HepG2 (cell line): ENCODE data around the gene MLX. TPM values are rescaled to one million over a fixed set of nuclear protein-coding genes. Genes with fewer than 3 reads are reported as not detected.

Source experiments
- ATAC-seq: fragments of 200-7000 bp; cut with Tn5 transposase; 3 replicates; pipeline ENCODE4 v1.9.1; 2020; ENCODE audit warnings: mild to moderate bottlenecking, moderate library complexity
- BruUV-seq: library from RNA; stranded (reverse); fragments of 400-500 nt; replicated peaks from 2 replicates; lab custom pipeline; 2021; lab: Mats Ljungman, UMichigan
- CTCF ChIA-PET: fragments of 300-600 bp; formaldehyde crosslinking; extraction: SDS; loops from one replicate; lab custom pipeline; 2021; ENCODE audit warnings: low total read pairs, inconsistent platforms, low intra/inter-chr PET ratio; lab: Yijun Ruan, JAX
- POLR2A ChIA-PET: fragments of 350-600 bp; sonication (Branson Sonifier 250); formaldehyde crosslinking; loops from one replicate; lab custom pipeline; 2020; ENCODE audit warnings: antibody characterized with exemption, inconsistent platforms; lab: Yijun Ruan, JAX
- DNase-seq: peaks from one replicate; pipeline ENCODE4 v3.0.0-alpha.2; 2015; ENCODE audit warnings: low spot score
- FAIRE-seq: peaks from 3 replicates; lab custom pipeline; 2011; peaks lifted over from hg19 to GRCh38; lab: Jason Lieb, UNC
- H2AFZ ChIP-seq: one replicate; pipeline ENCODE4 v1.6.1; 2011; ENCODE audit warnings: low read length, inconsistent platforms
- H3K27ac ChIP-seq: fragments of 300-600 bp; 3 replicates; pipeline ENCODE4 v1.8.0; 2011; ENCODE audit warnings: mixed run types, mild to moderate bottlenecking, mixed read lengths, low read length, inconsistent platforms; ENCODE audit not compliant: insufficient read depth; ENCODE audit errors: extremely low read length
- H3K27me3 ChIP-seq, 2 experiments: fragments of 200-600 bp in 1 of 2; 2 replicates in 1 of 2; 3 replicates in 1 of 2; pipeline versions ENCODE4 v1.6.0 to v1.8.0; 2011; ENCODE audit warnings: low read length in 2 of 2, mild to moderate bottlenecking in 2 of 2, moderate library complexity in 2 of 2, inconsistent platforms in 1 of 2; ENCODE audit not compliant: insufficient read depth in 2 of 2, control insufficient read depth in 1 of 2
- H3K36me3 ChIP-seq, 2 experiments: fragments of 200-600 bp in 1 of 2; replicated peaks in 1 of 2; 2 replicates in 1 of 2; 3 replicates in 1 of 2; pipeline versions ENCODE4 v1.5.1 to v1.8.0; 2011; ENCODE audit warnings: low read length in 2 of 2, inconsistent platforms in 1 of 2; ENCODE audit not compliant: insufficient read depth in 2 of 2, control insufficient read depth in 1 of 2
- H3K4me1 ChIP-seq: 2 replicates; pipeline ENCODE4 v1.5.1; 2012; ENCODE audit warnings: low read length, inconsistent platforms; ENCODE audit not compliant: insufficient read depth
- H3K4me2 ChIP-seq: 2 replicates; pipeline ENCODE4 v1.6.0; 2011; ENCODE audit warnings: low read depth, low read length, inconsistent platforms
- H3K4me3 ChIP-seq, 3 experiments: fragments of 200-600 bp in 1 of 3; sonication (generic), shearing (Covaris generic) in 1 of 3; replicated peaks in 1 of 3; 2 replicates each; pipeline ENCODE4 v1.5.1; 2011 to 2016; ENCODE audit warnings: low read length in 3 of 3, inconsistent platforms in 2 of 3, low read depth in 2 of 3, mild to moderate bottlenecking in 2 of 3, control low read depth in 1 of 3, mixed read lengths in 1 of 3; ENCODE audit not compliant: insufficient read depth in 1 of 3
- H3K79me2 ChIP-seq: one replicate; pipeline ENCODE4 v1.6.1; 2011; ENCODE audit warnings: low read length, inconsistent platforms; ENCODE audit not compliant: insufficient read depth
- H3K9ac ChIP-seq: 2 replicates; pipeline ENCODE4 v1.6.0; 2011; ENCODE audit warnings: mild to moderate bottlenecking, low read depth, low read length, inconsistent platforms; ENCODE audit not compliant: insufficient read depth
- H3K9me3 ChIP-seq: 2 replicates; pipeline ENCODE4 v1.5.1; 2012; ENCODE audit warnings: mild to moderate bottlenecking, low read length
- H4K20me1 ChIP-seq: 2 replicates; pipeline ENCODE4 v1.6.0; 2011; ENCODE audit warnings: inconsistent platforms, mild to moderate bottlenecking, low read length, moderate library complexity; ENCODE audit not compliant: insufficient read depth
- AGO2 ChIP-seq: fragments of 200-400 bp; formaldehyde crosslinking; optimal IDR thresholded peaks from 2 replicates; pipeline ENCODE3; 2017; ENCODE audit warnings: mild to moderate bottlenecking, low read depth, low read length, moderate library complexity
- ATF7 ChIP-seq, 2 experiments: fragments of 450-650 bp in 1 of 2; sonication (generic) in 1 of 2; formaldehyde crosslinking in 1 of 2; IDR thresholded peaks; 2 replicates each; pipeline versions ENCODE4 v1.4.0 to v1.6.1; 2016 to 2020; ENCODE audit warnings: antibody characterized with exemption in 1 of 2, mild to moderate bottlenecking in 1 of 2, missing genetic modification reagents in 1 of 2
- RAD21 ChIP-seq: fragments of 450-650 bp; formaldehyde crosslinking; IDR thresholded peaks from 2 replicates; pipeline ENCODE4 v1.5.0; 2020; ENCODE audit warnings: mild to moderate bottlenecking
- RBFOX2 ChIP-seq: fragments of 200-400 bp; formaldehyde crosslinking; IDR thresholded peaks from 2 replicates; pipeline ENCODE4 v1.6.1; 2017; ENCODE audit warnings: low read depth, mild to moderate bottlenecking, low read length
- ZNF839 ChIP-seq: sonication (generic); formaldehyde crosslinking; IDR thresholded peaks from 2 replicates; pipeline ENCODE4 v1.4.0; 2020; ENCODE audit warnings: missing genetic modification reagents, mild to moderate bottlenecking, borderline replicate concordance
- WGBS: methylation state at CpG from one replicate; pipeline ENCODE4 v1.1.6; 2017; ENCODE audit warnings: low lambda C conversion rate; 5-methylcytosine and 5-hydroxymethylcytosine counted together
- in situ Hi-C: cut with HindIII; loops from 2 replicates; pipeline ENCODE4 v1.10.0; 2017; ENCODE audit warnings: low pct_unique_long_range_greater_than_20kb; ENCODE audit not compliant: extremely low pct_ligation_motif_present
- intact Hi-C: fragments of 100-400 bp; cut with micrococcal nuclease; formaldehyde crosslinking; loops from one replicate; pipeline ENCODE4 v1.10.0; 2022; ENCODE audit not compliant: unreplicated experiment
- polyA plus RNA-seq, 8 experiments: library from polyadenylated mRNA; depleted of rRNA in 3 of 8; stranded (reverse) in 7 of 8; unstranded in 1 of 8; fragments of >200 nt; fragmentation: Illumina TruSeq in 4 of 8; extraction: Trizol in 4 of 8; gene quantifications; 2 replicates each; pipeline versions ENCODE4 v1.2.1 to v1.2.3, GENCODE V29; 2011 to 2016; ENCODE audit warnings: low read depth in 4 of 8, missing spikeins in 1 of 8, mixed read lengths in 1 of 8; ENCODE audit not compliant: insufficient read depth in 1 of 8
- total RNA-seq, 5 experiments: library from RNA; depleted of rRNA; stranded (reverse); fragments of >200 nt; fragmentation: Illumina TruSeq; extraction: Trizol; gene quantifications; 2 replicates each; pipeline ENCODE4 v1.2.3, GENCODE V29; 2016; ENCODE audit warnings: low read depth in 1 of 5
- TF ChIP-seq, protein P1 (sequence below): IDR thresholded peaks from 2 replicates; pipeline ENCODE4 v1.6.1; 2016; ENCODE audit warnings: missing compliant biosample characterization, missing genetic modification reagents, borderline replicate concordance
- TF ChIP-seq, protein P2 (sequence below): sonication (generic); formaldehyde crosslinking; IDR thresholded peaks from 2 replicates; pipeline ENCODE4 v1.4.0; 2020; ENCODE audit warnings: mild to moderate bottlenecking, missing genetic modification reagents
- TF ChIP-seq, protein P3 (sequence below): sonication (generic); formaldehyde crosslinking; IDR thresholded peaks from 2 replicates; pipeline ENCODE4 v1.5.0; 2020; ENCODE audit warnings: missing genetic modification reagents

The MLX gene
- total and polyA plus RNA-seq, 2 of the 13 experiments (the other 11 are each of a cell fraction or from before 2014, with no cell fraction given): 38.9 to 74.4 TPM

DNA sequence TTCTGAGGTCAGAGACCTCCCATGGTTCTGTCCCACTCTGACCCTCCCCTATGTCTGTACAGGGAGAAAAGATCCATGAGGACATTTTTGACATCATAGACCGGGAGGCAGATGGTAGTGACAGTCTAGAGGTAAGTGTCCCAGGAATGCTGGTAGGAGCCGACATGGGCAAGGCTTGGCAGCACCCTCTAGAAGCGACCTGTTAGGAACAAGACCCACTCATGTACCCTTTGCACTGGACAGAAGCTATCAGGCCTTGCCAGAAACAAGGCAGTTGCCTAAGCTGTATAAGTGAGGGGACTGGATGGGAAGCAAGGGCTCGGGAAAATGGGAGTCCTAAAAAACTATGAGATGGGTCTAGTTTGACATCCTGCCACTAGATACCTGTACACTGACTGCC is 45.1 kb downstream of the MLX start (continued):
- TF ChIP-seq, protein P1, sequence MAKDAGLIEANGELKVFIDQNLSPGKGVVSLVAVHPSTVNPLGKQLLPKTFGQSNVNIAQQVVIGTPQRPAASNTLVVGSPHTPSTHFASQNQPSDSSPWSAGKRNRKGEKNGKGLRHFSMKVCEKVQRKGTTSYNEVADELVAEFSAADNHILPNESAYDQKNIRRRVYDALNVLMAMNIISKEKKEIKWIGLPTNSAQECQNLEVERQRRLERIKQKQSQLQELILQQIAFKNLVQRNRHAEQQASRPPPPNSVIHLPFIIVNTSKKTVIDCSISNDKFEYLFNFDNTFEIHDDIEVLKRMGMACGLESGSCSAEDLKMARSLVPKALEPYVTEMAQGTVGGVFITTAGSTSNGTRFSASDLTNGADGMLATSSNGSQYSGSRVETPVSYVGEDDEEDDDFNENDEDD (CRISPR knock-in tag): no peak
- TF ChIP-seq, protein P2, sequence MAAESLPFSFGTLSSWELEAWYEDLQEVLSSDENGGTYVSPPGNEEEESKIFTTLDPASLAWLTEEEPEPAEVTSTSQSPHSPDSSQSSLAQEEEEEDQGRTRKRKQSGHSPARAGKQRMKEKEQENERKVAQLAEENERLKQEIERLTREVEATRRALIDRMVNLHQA: no peak
- no peak for TF ChIP-seq ZNF839 (CRISPR knock-in tag)
- TF ChIP-seq, all 625 proteins: peak for 3

DNA sequence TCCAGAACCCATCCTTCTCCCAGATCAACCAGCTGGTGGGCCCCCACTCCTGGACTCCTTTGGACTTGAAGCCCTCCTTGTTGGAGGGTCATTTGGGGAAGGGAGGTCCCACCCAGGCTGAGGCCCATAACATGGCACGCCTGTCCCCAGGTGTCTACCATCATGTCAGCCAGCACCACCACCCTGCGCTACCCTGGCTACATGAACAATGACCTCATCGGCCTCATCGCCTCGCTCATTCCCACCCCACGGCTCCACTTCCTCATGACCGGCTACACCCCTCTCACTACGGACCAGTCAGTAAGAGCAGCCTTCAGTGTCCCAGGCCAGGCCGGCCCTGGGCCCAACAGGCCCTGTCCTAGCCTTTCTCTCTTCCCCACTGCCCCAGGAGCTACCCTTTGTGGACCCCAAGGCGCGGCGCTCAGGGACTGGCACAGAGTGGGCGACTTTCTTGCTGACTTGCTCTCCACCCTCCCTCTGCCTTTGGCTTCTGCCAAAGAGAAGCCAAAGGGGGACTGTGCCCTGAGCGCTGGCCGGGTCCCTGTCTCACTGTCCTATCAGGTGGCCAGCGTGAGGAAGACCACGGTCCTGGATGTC is 46.9 kb downstream of the MLX start:
- DNase-seq (no peak), ATAC-seq (no peak), FAIRE-seq (no peak)
- intact Hi-C loops (no loop called here), in situ Hi-C loops (no loop called here)
- Histone ChIP-seq H3K4me1 (peaks cover 26% of the 10 kb centered on the region), H4K20me1 (no peaks in the 10 kb centered on the region; the same call in 1 of the 2 replicates), H3K9me3 (no peaks in the 10 kb centered on the region), H3K9ac (no peak overlapping the region), H3K27me3 (no peaks in the 10 kb centered on the region; a peak in 1 of 5 replicates), H3K27ac (no peak overlapping the region), H3K79me2 (peaks cover 10% of the 10 kb centered on the region), H2AFZ (no peak overlapping the region), H3K4me2 (no peak overlapping the region), H3K4me3 (no peak overlapping the region), H3K36me3 (peaks cover 28 to 38% of the 10 kb centered on the region in 2 experiments)
- TF ChIP-seq, protein P3, sequence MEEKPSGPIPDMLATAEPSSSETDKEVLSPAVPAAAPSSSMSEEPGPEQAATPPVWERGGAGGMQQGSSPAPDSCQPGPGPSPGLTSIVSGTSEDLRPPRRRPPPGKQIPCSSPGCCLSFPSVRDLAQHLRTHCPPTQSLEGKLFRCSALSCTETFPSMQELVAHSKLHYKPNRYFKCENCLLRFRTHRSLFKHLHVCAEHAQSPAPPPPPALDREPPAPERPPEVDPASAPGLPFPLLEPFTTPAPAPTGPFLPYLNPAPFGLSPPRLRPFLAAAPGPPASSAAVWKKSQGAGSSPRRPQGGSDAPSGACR (CRISPR knock-in tag): no peak
- peak; percentile 60 for TF ChIP-seq ATF7 (IDR thresholded peaks at IDR 0.05)
- TF ChIP-seq ATF7 (CRISPR knock-in tag; IDR thresholded peaks at IDR 0.05): no peak
- TF ChIP-seq RBFOX2: peak; percentile 34; the same call in 1 of the 2 replicates
- peak; percentile 53 for TF ChIP-seq AGO2
- no peak for TF ChIP-seq RAD21 (CRISPR knock-in tag)
- BruUV-seq: no TSS peak
- ChIA-PET CTCF (no interaction called here), POLR2A (interaction anchor here (1.3 kb wide), 1 partner anchor 46 kb away, joined by 3 read pairs; the partner anchor contains the start of gene TUBG2)
- 99% methylated on average over 17 of the region's 17 CpGs for WGBS
